ENCODE measurements around the gene NMNAT3.

Gene NMNAT3

DNA sequence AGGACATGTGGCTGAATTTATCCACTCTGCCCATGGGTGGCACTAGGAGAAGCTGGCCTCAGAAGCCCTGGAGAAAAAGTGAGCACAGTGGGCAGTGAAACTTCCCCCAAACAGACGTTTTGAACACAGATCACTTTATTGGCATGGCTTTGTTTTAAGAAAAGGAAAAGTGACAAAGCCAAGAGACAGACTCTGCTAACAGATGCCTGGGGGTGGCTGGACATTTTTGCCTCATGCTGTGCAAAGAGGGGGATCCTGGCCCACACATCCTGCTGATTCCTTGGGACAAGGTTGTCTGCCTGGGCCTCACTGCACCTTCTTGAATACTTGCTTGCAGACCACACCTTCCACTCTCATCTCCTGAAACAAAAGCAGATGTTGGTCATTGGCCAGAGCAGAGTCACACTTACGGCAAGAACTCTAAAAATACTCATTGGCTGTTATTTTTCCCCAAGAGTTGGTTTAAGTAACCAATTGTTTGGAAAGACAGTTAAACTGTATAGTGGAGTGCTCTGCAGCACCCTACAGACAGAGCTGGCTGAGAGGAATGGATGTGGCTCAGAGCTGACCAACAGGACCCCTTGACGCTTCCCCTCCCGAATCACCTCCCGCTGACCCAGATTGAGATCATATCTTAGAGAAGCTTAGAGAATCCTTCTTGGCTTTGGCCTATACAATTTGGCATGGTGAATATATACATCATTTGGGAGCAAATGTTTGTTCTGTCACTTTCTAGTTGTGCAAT lies 160.3 kb downstream of the NMNAT3 start:
- no peak for FAIRE-seq

DNA sequence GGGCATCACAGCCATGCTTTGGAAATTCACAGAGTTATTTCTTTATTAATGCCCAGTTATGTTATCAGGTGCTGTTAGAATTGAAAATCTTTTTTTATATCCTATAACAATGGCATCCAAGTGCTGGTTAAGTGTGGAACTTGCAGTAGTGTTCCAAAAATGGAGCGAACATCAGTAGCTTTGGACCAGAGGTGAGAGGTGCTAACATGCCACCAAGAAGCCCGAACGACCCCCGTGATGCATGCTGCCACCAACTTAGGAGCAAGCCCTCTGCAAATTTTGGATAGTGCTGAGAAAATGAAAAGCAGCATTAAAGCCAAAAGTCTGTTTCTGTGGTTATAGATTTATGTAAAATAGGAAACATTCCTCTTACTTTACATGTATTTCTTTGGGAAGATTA lies 163.0 kb downstream of the NMNAT3 start:
- FAIRE-seq, result no peak
